ENCODE data around the gene FBXL17. TPM values are rescaled to one million over a fixed set of nuclear protein-coding genes. Genes with fewer than 3 reads are reported as not detected.

The FBXL17 gene
- total RNA-seq, 1 donor from 2014 or later, result 49.4 TPM

- no peaks in the 10 kb centered on the region for H3K27me3 ChIP-seq (ENCODE audit: low read depth)
- no peaks in the 10 kb centered on the region for H3K9me3 ChIP-seq (replicated peaks)
- peaks cover 7% of the 10 kb centered on the region for H3K4me1 ChIP-seq
- intact Hi-C loops (cut with micrococcal nuclease), result no loop called here
- DNase-seq, result no peak
- H3K36me3 ChIP-seq, result no peaks in the 10 kb centered on the region
- no peak overlapping the region for H3K4me3 ChIP-seq
- no peak for TF ChIP-seq CTCF (IDR thresholded peaks at IDR 0.05; ENCODE audit: borderline replicate concordance)
- no peak overlapping the region for H3K27ac ChIP-seq (replicated peaks)
These were observed 317.6 kb downstream of the FBXL17 start for GRCh38 chr5:108064302-108064701.

- Histone ChIP-seq H3K4me3 (no peak overlapping the region), H3K27ac (replicated peaks) (no peak overlapping the region), H3K9me3 (replicated peaks) (no peaks in the 10 kb centered on the region), H3K4me1 (peaks cover 8% of the 10 kb centered on the region), H3K36me3 (no peaks in the 10 kb centered on the region), H3K27me3 (ENCODE audit: low read depth) (no peaks in the 10 kb centered on the region)
- intact Hi-C loops (cut with micrococcal nuclease), result no loop called here
- TF ChIP-seq CTCF (IDR thresholded peaks at IDR 0.05; ENCODE audit: borderline replicate concordance), result no peak
- no peak for DNase-seq
These were observed 320.0 kb downstream of the FBXL17 start for GRCh38 chr5:108061941-108062340.

- Histone ChIP-seq H3K27me3 (ENCODE audit: low read depth) (no peaks in the 10 kb centered on the region), H3K27ac (replicated peaks) (no peak overlapping the region), H3K36me3 (no peaks in the 10 kb centered on the region), H3K4me1 (peaks cover 11% of the 10 kb centered on the region), H3K4me3 (no peak overlapping the region), H3K9me3 (replicated peaks) (no peaks in the 10 kb centered on the region)
- no peak for DNase-seq
- intact Hi-C loops (cut with micrococcal nuclease), result no loop called here
- TF ChIP-seq CTCF (IDR thresholded peaks at IDR 0.05; ENCODE audit: borderline replicate concordance), result no peak
These were observed 321.6 kb downstream of the FBXL17 start for GRCh38 chr5:108060340-108060739.

- no peak overlapping the region for H3K4me3 ChIP-seq
- peaks cover 7% of the 10 kb centered on the region for H3K4me1 ChIP-seq
- no peak overlapping the region for H3K27ac ChIP-seq (replicated peaks)
- intact Hi-C loops (cut with micrococcal nuclease), result no loop called here
- peaks cover 5% of the 10 kb centered on the region for H3K36me3 ChIP-seq
- H3K9me3 ChIP-seq (replicated peaks), result peaks cover 6% of the 10 kb centered on the region
- TF ChIP-seq CTCF (IDR thresholded peaks at IDR 0.05; ENCODE audit: borderline replicate concordance), result no peak
- DNase-seq, result no peak
- H3K27me3 ChIP-seq (ENCODE audit: low read depth), result no peaks in the 10 kb centered on the region
These were observed 322.6 kb downstream of the FBXL17 start for GRCh38 chr5:108059334-108059733.

GRCh38 chr5:108054349-108054748 is 327.5 kb downstream of the FBXL17 start:
- intact Hi-C loops (cut with micrococcal nuclease), result no loop called here
- H3K36me3 ChIP-seq, result peaks cover 20% of the 10 kb centered on the region
- H3K27me3 ChIP-seq (ENCODE audit: low read depth), result no peaks in the 10 kb centered on the region
- H3K27ac ChIP-seq (replicated peaks), result no peak overlapping the region
- DNase-seq, result no peak
- no peak for TF ChIP-seq CTCF (IDR thresholded peaks at IDR 0.05; ENCODE audit: borderline replicate concordance)
- H3K4me1 ChIP-seq, result peaks cover 4% of the 10 kb centered on the region
- H3K4me3 ChIP-seq, result no peak overlapping the region
- H3K9me3 ChIP-seq (replicated peaks), result peaks cover 46% of the 10 kb centered on the region

Measured in left ventricle myocardium inferior (tissue), 1 donor.